ENCODE data around the gene PTPRE. TPM values are rescaled to one million over a fixed set of nuclear protein-coding genes. Genes with fewer than 3 reads are reported as not detected.

The PTPRE gene
- polyA plus RNA-seq, 1 of the 3 experiments (the other 2 are of a cell fraction) = 11.8 TPM

GRCh38 chr10:128070721-128071416, 164.0 kb downstream of the PTPRE start:
- Histone ChIP-seq H3F3A (replicated peaks; ENCODE audit: insufficient read depth) (peaks cover 4% of the 10 kb centered on the region), H2AFZ (ENCODE audit: low read depth) (no peak overlapping the region), H3K79me2 (ENCODE audit: insufficient read depth) (no peaks in the 10 kb centered on the region), H3K4me2 (no peak overlapping the region), H4K20me1 (ENCODE audit: insufficient read depth) (no peaks in the 10 kb centered on the region), H3K9me2 (no peaks in the 10 kb centered on the region), H3K9me3 (no peaks in the 10 kb centered on the region), H3K9ac (no peak overlapping the region), H3K4me3 (ENCODE audit: low read depth in 2 of 2, low read length in 1 of 2) (no peak overlapping the region), H3K4me1 (ENCODE audit: control insufficient read depth in 1 of 2, insufficient read depth in 2 of 2, low read depth in 1 of 2, low read length in 1 of 2) (no peaks in the 10 kb centered on the region), H3K27ac (ENCODE audit: low read depth in 2 of 2, low read length in 1 of 2) (no peak overlapping the region), H3K36me3 (replicated peaks in 1 of 2; ENCODE audit: control insufficient read depth in 1 of 2, insufficient read depth in 2 of 2, low read length in 1 of 2) (peaks cover 0 to 35% of the 10 kb centered on the region in 2 experiments), H3K27me3 (ENCODE audit: insufficient read depth) (no peaks in the 10 kb centered on the region)
- 88% methylated on average over 14 of the region's 17 CpGs for WGBS (ENCODE audit: low lambda C conversion rate)
- TF ChIP-seq ELF1 (IDR thresholded peaks at IDR 0.05) (no peak), NFIC (IDR thresholded peaks at IDR 0.05; ENCODE audit: borderline replicate concordance) (no peak), RXRA (IDR thresholded peaks at IDR 0.05; ENCODE audit: borderline replicate concordance, low read depth) (no peak), GATA2 (CRISPR knock-in tag; IDR thresholded peaks at IDR 0.05) (no peak), USF2 (IDR thresholded peaks at IDR 0.05; ENCODE audit: borderline replicate concordance, low read depth, low read length) (no peak), TEAD4 (IDR thresholded peaks at IDR 0.05; ENCODE audit: borderline replicate concordance, insufficient read depth) (no peak)
- no peak for DNase-seq
- CTCF ChIA-PET = interaction anchor here (0.6 to 4.0 kb wide), 17 partner anchors 7 to 916 kb away, joined by 3 to 64 read pairs (median 11); partner anchors contain the start of gene PTPRE
- POLR2A ChIA-PET = no interaction called here

GRCh38 chr10:128071417-128071782, 164.5 kb downstream of the PTPRE start:
- no peaks in the 10 kb centered on the region for H3K27me3 ChIP-seq (ENCODE audit: insufficient read depth)
- no peaks in the 10 kb centered on the region for H3K9me2 ChIP-seq
- no peaks in the 10 kb centered on the region for H3K79me2 ChIP-seq (ENCODE audit: insufficient read depth)
- peaks cover 0 to 32% of the 10 kb centered on the region in 2 experiments for H3K36me3 ChIP-seq (replicated peaks in 1 of 2; ENCODE audit: control insufficient read depth in 1 of 2, insufficient read depth in 2 of 2, low read length in 1 of 2)
- TF ChIP-seq YY1 (IDR thresholded peaks at IDR 0.05; ENCODE audit: low read depth) (no peak), GATA2 (CRISPR knock-in tag; IDR thresholded peaks at IDR 0.05) (no peak), FOSL2 (IDR thresholded peaks at IDR 0.05; ENCODE audit: borderline replicate concordance, low read depth) (no peak), USF1 (IDR thresholded peaks at IDR 0.05; ENCODE audit: borderline replicate concordance, low read depth) (no peak), NRF1 (IDR thresholded peaks at IDR 0.05; ENCODE audit: low read depth, low read length) (no peak), SMC3 (IDR thresholded peaks at IDR 0.05; ENCODE audit: low read depth, low read length) (no peak), FOXJ3 (CRISPR knock-in tag; IDR thresholded peaks at IDR 0.05) (no peak)
- H3F3A ChIP-seq (replicated peaks; ENCODE audit: insufficient read depth) = peaks cover 4% of the 10 kb centered on the region
- H3K4me1 ChIP-seq (ENCODE audit: control insufficient read depth in 1 of 2, insufficient read depth in 2 of 2, low read depth in 1 of 2, low read length in 1 of 2) = no peaks in the 10 kb centered on the region
- DNase-seq = no peak
- no peaks in the 10 kb centered on the region for H4K20me1 ChIP-seq (ENCODE audit: insufficient read depth)
- H3K9ac ChIP-seq = no peak overlapping the region
- no peaks in the 10 kb centered on the region for H3K9me3 ChIP-seq
- CTCF ChIA-PET = interaction anchor here (1.2 to 4.0 kb wide), 9 partner anchors 36 to 356 kb away, joined by 4 to 64 read pairs (median 7); partner anchors contain the start of gene PTPRE
- H3K4me2 ChIP-seq = no peak overlapping the region
- POLR2A ChIA-PET = no interaction called here
- WGBS (ENCODE audit: low lambda C conversion rate) = 96% methylated on average over 7 of the region's 9 CpGs
- H3K4me3 ChIP-seq (ENCODE audit: low read depth in 2 of 2, low read length in 1 of 2) = no peak overlapping the region
- no peak overlapping the region for H2AFZ ChIP-seq (ENCODE audit: low read depth)
- H3K27ac ChIP-seq (ENCODE audit: low read depth in 2 of 2, low read length in 1 of 2) = no peak overlapping the region
